NCI-H128 (cell line): ENCODE data around the gene LRRN3.

Experiments
- DNase-seq: peaks from one replicate; lab custom pipeline; 2025; ENCODE audit not compliant: unreplicated experiment; lab: John Stamatoyannopoulos, UW

Gene LRRN3

DNA sequence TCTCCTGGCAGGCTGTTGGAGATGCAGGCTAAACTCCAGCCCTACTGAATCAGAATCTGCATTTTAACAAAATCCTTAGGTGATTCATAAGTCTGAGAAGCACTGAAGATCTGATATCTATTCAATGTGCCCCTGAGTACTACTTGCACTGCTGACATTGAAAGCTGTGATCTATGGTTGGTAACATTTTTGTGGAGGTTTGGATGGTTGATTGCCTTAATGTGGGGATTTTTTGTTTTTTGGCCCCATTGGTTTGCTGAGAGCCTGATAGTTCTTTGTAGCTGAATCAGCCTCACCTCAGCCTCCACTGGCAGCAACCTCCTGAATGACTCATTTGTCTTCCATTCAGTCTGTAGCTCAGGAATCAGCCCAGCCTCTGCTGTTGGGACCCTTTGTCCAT is 14.7 kb upstream of the LRRN3 start:
- DNase-seq: no peak

DNA sequence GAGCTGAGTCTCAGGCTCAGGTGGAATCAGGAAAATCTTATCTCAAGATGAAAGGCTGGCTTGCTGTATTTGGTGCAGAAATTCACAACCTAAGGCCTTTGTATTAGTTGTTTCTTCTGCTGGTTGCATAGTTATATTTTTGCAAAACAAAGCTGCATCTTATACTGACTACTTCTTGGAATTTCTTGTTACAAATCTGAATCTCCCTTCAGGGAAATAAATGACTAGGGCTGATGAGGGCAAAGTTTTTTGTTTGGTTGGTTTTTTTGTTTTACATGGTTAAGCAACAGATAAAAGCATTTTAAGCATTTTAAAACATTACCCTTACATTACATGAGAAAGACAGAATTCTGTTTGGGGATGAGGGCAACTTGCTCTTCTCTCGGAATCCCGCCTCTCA is 13.9 kb upstream of the LRRN3 start:
- no peak for DNase-seq

DNA sequence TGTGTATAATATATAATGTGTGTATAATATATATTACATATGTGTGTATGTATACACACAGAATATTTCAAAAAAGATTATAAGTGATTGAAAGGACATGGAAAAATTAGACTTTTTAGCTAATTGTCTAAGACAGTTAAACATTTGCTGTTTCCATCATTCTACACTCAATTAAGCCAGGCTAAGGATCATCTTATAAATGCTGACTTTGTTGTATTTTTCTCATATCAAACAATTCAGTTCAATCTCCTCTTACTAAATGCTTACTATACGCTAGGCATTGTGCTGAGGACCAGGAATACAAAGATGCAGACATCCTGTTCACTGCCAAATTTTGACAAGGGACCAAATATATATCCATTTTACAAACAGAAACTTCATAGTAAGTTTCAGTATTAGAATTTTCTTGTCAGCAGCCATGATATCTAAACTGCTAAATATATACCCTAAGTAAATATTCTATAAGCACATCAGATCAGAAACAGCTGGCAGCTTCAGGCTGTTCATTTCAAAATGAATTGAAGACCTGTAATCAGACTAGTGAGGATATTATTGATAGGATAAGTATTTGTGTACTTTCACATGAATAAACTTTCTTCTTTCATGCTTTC is 10.3 kb upstream of the LRRN3 start:
- DNase-seq: no peak

DNA sequence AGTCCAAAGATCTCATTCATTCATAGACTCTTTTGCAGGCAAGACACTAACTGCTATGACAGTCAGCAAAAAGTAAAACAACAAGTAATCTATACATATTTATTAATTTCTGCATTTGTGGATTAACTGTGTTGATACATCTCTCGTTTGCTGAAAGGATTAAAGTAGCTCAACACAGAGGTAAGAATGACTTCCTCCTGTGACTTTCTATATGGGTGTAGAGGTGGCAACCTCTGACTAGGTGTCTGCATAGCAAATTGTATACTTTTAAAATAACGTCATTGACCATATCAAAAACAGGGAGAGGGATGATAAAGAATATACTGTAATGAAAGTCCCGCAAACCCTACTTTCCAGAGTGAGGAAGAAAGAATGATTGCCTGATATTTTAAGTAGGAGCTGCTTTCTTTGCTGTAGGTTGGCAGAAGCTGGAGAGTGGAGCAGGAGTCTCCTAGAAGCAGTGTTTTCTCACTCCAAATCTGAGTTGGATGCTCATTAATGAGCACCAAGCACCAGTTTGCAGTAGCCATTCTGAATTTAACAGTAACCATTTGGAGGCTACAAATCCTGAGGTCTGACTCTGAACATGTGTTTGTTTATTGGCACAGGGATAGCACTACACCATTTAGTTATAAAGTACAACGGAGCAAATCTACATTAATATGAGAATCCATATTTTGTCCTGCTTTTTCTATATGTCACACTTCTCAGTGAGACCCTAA is 9.2 kb upstream of the LRRN3 start:
- DNase-seq: no peak

DNA sequence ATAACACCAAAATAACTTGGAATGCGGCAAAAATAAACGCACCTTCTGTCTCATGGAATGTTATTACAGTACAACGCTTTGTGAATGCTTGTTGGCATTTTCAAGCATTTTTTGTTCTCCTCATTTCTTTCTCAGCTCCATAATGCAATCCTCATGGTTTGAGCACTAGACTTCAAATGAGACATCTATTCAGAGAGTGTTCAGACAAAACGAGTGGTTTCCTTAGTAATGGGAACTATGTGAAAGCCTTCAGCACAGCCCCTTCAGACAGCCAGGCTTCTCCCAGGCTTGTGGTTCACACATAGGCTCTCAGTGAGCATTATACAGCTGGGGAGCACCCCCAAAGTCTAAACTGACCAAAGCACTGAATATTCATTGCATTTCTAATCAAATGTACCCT is 8.6 kb upstream of the LRRN3 start:
- no peak for DNase-seq

DNA sequence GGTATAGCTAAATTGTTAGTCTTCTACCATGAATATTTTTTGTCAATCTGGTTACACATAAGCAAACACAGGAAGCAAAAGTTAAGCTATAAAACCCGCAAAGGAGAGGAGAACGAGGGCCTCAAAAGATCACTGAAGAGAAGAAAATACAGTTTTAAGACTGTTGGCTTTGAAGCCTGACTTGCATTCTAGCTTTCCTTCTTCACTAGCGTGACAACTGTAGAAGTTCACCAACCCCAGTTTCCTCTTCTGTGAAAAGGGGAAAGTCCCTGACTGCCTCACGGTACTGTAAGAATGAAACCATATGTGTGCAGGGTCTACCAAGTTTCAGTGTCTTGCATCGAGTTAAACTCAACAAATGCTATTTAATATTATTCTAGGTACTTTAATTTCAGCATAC is 7.5 kb upstream of the LRRN3 start:
- DNase-seq: no peak

DNA sequence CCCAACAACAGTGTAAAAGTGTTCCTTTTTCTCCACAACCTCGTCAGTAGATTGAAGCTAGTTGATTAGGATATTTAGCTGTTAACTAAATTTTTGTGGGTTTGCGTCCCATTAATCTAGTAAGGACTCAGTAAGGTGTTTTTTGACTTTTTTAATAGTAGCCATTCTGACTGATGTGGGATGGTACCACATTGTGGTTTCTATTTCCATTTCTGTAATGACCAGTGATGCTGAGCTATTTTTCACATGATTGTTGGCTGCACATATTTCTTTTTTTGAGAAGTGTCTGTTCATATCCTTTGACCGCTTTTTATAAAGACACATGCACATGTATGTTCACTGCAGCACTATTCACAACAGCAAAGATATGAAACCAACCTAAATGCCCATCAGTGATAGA is 5.6 kb upstream of the LRRN3 start:
- no peak for DNase-seq

DNA sequence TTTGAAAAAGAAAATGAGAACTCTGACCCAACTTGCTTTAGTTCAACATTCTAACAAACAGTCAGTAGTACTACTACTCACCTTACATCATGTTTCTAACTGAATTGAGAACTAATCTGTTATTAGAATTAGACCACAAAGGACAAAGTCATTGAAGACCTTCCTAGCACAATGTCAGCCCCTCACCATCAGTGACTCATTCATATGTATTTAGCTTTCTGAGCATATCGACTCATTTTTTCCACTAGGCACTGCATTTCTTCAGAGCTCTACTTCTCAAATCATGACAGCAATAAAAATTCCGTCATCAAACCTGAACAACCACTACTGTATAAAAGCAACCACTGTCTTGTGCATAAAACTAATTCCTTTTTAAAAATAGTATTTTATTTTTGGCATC is 4.4 kb upstream of the LRRN3 start:
- DNase-seq: no peak

DNA sequence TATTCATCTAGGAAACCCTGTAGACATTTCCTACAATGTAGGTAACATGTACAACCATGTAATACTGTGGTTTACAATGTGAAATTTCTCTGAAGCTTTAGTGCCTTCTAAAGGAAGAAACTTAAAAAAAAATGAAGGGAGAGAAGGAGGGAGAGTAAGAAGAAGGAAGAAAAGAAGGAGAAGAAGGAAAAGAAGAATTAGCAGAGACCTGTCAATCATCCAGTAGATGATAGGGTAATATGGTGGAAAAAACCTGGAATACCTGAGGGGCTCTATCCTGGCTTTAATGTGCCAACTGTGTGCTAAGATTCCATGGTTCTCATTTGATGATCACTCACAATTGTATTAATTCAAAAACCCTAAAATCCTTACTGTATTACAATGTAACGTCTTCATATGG is 2.6 kb upstream of the LRRN3 start:
- no peak for DNase-seq

DNA sequence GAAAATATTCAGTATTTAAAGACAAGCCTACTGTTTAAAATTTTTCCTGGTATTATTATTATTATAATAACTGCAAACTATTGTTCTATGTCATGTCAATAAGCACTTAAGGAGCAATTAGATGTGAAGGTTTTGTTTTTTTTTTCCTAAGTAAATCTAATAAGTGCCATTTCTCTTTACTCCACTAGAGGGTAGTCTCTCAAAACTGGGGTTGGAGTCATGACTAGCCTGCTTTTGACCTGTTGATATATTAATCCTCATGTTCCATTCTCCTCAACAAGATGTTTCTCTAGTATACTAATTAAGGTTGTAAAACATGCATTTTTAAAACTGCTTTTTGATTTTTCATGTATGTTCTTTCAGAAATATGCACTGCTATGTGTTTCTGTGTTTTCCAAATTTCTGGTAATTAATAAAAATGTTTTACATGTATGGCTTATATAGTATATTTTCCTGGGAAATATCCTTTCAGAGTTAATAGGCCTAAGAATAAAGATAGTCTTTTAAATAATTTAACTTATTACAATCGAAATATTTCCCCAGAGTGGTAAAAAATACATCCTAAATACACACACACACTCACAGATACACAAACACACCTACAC is 1.0 kb upstream of the LRRN3 start:
- no peak for DNase-seq

DNA sequence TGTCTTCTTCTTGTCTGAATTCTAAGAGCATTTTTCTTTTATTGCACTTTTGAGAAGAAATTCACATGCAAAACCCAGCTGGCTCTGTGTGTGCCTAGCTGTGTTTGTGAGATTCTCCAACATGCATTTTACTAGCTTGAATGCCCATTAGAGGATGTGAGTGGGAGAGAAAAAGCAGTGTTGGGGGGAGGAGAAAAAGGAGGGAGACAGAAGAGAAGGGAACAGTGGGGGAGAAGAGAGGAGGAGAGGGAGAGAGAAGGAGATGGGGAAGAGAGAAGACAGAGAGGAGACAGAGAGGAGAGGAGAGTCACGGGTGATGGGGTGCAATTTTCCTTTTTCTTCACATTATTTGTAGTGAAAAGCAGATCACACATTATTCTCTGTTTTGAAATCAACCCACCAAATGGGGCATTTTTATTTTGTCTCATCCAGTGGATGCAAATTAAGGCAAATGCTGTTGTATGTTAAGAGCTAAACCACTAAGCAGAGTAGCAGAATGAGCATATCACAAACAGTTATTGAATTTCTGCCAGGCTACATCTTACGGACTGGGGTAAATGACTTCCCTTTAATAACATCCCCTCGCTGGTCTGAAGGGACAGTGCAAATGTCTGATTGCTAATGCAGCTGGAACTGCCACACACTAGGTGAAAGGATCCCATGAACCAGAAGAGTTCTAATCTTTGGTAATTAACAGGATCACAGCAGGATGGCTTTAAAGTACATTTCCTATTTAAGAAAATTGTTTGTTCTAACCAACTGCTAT is 849 bp downstream of the LRRN3 start:
- no peak for DNase-seq

DNA sequence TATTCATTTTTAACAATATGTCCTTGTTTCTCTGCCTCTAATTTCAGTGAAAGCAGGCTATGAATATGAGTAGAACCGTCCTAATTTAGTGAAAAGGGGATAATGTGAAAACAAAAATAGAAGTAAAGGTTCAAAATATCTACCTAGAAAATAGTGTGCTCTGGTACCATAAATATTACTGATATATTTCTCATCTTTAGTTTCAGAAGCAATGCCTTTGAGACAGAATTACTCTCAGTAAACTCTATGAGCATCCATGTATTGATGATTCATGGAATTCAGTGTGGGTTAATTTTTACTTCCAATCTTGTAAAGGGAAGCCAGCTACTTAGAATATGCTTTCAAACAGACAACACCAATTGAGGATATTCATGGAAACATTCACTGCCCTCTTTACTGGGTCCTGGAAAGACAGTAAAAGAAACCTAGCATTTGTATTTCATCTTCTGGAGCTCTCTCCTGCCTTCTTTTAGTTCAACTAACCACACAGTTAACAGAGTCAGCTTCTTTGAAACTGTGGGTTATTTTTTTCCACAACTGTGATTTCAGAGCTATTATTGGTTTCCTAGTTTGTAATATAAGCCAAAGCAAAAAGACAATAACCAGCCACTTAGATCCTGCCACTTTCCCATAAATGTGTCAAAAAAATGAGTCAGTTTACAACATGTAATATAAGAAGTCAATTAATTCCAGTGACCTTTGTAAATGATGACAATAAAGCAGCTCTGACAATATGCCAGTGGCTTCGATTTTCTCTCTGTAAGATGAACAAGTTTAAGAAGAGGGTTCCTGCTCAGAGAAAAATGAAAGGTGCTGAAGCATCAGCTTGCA is 1.7 kb downstream of the LRRN3 start:
- no peak for DNase-seq

DNA sequence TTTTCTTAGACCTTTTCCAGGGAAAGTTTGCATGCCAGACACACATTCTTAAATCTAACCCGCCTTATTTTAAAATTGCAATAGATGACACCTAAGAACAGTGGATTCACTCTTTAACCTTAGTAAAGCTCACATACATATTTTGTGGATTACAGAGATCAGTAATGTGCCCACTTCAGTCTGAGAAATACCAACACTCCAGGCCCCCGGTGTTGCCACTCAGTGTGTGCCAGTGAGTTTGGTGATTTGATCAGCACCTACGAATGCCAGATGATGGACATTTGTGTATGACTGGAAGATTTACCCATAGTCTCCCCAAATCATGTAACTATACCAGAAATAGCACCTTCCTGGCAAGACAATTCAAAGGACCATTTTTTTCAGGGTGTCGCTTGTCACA is 2.6 kb downstream of the LRRN3 start:
- no peak for DNase-seq

DNA sequence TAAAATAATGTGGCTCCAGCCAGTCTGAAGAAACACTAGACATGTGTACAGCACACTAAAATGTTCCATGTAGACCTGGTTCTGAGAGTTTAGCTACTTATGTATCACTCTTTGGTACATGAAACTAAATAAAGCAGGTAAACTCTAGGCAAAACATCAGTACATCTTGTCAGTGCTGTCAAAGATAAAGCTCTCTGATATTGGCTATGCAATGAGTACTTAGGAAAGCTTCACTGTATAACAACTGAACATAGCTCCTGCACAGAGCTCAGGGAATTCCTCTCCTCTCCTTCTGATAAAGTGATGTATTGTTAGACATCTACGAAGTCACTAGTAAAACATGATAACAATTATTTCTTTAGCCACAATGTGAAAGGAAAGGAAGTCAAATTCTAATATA is 3.5 kb downstream of the LRRN3 start:
- no peak for DNase-seq

DNA sequence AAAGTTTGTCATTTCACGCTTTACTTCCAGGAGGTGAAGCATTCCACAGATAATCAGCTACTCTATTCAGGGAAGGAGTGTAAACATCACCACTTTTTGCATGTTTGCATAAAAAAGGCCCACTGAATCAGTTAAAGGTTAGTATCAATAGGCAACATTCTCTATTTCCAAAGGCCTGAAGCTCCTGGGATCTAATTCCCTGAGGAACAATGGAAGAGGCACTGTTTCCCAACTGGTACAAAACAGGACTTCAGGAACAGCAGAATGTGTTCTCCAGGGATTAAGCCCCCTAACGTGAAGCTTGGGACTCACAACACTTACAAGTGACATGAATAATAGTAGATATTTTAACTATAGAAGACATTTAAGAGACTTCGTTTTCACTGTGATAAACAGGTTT is 6.1 kb downstream of the LRRN3 start:
- no peak for DNase-seq

DNA sequence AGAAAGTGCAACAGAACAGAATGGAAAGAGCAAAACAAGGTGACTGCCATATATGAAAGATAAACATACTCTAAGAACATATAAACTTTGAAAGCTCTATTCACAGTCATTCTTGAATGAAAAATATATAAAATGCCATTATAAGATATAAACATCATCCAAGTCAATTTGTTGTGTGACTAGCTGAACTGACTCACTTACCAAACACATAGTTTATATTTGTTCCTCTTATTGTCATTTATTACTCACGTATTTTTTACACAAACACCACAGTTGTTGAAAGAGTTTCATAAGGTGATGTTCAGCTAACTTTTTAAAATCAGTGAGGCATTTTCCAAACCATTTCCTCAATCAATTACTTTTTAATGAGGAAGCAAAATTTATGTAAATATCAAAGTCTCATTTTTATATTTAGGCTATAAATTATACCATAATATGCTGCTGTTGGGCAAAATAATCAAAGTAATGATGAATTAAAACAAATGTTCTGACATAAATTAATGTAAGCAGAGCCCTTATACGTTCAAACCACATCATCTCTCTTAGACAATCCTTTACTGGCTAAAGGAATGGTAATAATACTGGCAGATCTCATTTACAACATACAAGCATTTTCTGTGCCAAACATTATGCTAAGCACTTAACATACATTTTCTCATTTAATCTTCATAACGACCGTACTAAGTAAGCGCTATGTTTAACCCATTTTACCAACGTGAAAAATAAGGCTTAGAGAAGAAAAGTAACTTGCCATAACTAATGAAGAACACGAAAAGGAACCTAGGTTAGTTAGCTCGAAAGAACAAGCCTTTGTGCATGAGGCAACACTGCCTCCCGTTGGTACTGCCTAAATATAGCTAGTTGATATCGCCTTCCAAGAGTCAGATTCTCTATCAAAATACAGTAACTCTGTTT is 7.3 kb downstream of the LRRN3 start:
- DNase-seq: no peak

DNA sequence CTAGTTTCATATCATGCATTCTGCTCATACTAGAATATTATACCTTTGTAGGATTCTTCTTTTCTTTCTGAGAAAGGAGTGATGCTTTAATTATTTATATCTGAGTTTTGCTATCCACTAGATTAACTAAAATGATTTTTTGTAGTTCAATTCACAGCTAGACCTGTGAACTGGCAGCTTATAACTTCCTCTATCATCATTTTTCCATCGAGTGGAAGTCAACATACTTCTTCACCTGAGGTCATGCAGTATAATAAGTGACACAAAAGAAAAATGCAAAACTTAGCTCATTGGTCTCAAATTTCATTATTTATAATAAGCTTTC is 8.0 kb downstream of the LRRN3 start:
- DNase-seq: no peak

DNA sequence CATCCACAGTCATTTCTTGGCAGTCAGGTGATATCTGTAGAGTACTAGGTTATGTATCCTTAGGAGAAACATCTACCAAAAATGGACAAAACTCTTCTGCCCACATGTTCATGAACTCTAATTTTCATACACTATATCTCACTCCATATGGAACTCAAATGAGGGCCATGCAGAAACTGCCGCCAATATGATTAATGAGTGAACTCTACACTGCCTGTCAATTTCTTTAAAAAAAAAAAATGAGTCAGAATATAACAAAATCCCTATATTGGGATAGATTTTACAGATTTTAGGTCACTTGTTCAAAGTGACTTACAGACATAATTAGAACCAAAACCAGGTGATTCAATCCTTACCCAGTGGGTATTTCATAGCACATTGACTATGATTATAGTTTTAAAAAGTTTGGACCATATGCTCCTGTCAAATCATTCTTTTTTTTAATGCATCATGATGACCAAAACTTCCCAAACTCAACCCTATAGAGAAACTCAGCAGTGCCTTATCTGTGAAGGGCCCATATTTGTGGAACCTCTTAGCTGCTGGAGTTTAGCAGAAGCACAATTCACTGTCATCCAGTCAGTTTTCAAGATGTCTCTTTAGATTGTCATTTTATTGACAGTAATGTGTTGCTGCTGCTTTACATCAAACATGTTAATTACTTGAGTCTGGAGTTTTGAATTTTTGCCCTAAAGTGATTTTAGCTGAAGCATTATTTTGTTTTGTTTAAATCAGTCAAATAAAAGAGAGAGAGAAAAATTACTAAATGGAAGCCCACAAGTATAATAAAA is 11.1 kb downstream of the LRRN3 start:
- DNase-seq: no peak

DNA sequence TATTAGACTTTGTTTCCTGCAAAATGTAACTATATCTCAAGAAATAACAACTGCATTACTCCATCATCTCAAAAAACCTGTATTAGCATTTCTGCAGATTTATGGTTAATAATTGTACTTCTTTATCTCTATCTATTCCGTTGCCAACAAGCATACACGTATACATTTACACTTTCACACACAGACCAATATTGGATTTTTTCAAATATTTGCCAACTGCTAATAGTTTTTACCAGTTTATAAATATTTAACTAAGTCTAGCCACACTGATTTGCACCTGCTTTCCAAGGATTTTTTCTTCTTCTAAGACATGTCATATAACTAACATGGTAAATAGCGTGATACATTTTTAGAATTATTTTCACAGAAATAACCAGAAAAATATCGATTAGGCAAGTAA is 12.2 kb downstream of the LRRN3 start:
- DNase-seq: no peak
